ENCODE results near the gene CD86. TPM values are rescaled to one million over a fixed set of nuclear protein-coding genes. Genes with fewer than 3 reads are reported as not detected.

CD86 gene
- total RNA-seq, 3 donors from 2014 or later: 3.7 to 5.8 (median 5.1) TPM

DNA sequence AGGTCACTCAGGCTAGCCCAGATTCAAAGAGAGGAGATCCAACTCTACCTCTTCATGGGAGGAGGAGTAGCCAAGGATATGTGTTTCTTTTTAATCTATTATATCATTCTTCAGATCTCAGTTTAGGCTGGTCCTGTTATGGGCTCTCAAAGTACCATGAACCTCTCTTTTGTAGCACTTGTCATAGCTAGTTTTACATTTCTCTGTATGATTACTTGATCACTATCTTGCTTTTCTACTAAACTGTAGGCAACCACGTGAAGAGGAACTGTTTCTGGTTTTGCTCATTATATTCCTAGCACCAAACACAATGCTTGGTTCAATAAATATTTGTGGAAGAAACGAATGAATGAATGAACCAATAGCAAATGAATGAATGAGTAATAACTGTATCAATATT lies 29.6 kb downstream of the CD86 start:
- no peak for TF ChIP-seq CTCF (IDR thresholded peaks at IDR 0.05)
- intact Hi-C loops (cut with DNase I, micrococcal nuclease): no loop called here
- DNase-seq (no peak), ATAC-seq (no peak)
- Histone ChIP-seq H3K9me3 (no peaks in the 10 kb centered on the region), H3K4me3 (no peak overlapping the region), H3K36me3 (ENCODE audit: low read depth) (no peaks in the 10 kb centered on the region), H3K4me1 (ENCODE audit: low read depth) (no peaks in the 10 kb centered on the region)

- no peak for ATAC-seq
- no peak overlapping the region for H3K4me3 ChIP-seq
- intact Hi-C loops (cut with DNase I, micrococcal nuclease): no loop called here
- H3K4me1 ChIP-seq (ENCODE audit: low read depth): no peaks in the 10 kb centered on the region
- H3K9me3 ChIP-seq: no peaks in the 10 kb centered on the region
- DNase-seq: no peak
- TF ChIP-seq CTCF (IDR thresholded peaks at IDR 0.05): no peak
- no peaks in the 10 kb centered on the region for H3K36me3 ChIP-seq (ENCODE audit: low read depth)
Measured at GRCh38 chr3:122085673-122086072, 30.5 kb downstream of the CD86 start.

DNA sequence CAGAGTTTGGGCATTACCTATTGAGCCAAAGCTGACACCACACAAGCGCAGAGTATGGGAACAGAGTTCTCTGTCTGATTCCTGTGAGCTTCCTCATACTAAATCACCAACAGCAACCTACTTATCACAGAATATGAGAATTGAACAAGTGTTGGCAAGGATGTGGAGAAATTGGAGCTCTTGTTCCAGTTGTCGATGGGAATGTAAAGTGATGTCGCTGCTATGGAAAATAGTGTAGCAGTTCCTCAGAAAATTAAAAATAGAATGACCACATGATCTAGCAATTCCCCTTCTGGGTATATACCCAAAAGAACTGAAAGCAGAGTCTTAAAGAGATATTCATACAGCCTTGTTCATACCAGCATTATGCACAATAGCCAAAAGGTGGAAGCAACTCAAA lies 33.4 kb downstream of the CD86 start:
- Histone ChIP-seq H3K4me3 (no peak overlapping the region), H3K4me1 (ENCODE audit: low read depth) (no peaks in the 10 kb centered on the region), H3K36me3 (ENCODE audit: low read depth) (no peaks in the 10 kb centered on the region), H3K9me3 (no peaks in the 10 kb centered on the region)
- no peak for ATAC-seq
- TF ChIP-seq CTCF (IDR thresholded peaks at IDR 0.05): no peak
- intact Hi-C loops (cut with DNase I, micrococcal nuclease): no loop called here
- no peak for DNase-seq

GRCh38 chr3:122091602-122092295 lies 36.6 kb downstream of the CD86 start:
- no peak overlapping the region for H3K4me3 ChIP-seq
- TF ChIP-seq CTCF (IDR thresholded peaks at IDR 0.05): no peak
- ATAC-seq (peak; percentile 46), DNase-seq (no peak)
- no peaks in the 10 kb centered on the region for H3K4me1 ChIP-seq (ENCODE audit: low read depth)
- no peaks in the 10 kb centered on the region for H3K9me3 ChIP-seq
- H3K36me3 ChIP-seq (ENCODE audit: low read depth): no peaks in the 10 kb centered on the region
- intact Hi-C loops (cut with DNase I, micrococcal nuclease): no loop called here

DNA sequence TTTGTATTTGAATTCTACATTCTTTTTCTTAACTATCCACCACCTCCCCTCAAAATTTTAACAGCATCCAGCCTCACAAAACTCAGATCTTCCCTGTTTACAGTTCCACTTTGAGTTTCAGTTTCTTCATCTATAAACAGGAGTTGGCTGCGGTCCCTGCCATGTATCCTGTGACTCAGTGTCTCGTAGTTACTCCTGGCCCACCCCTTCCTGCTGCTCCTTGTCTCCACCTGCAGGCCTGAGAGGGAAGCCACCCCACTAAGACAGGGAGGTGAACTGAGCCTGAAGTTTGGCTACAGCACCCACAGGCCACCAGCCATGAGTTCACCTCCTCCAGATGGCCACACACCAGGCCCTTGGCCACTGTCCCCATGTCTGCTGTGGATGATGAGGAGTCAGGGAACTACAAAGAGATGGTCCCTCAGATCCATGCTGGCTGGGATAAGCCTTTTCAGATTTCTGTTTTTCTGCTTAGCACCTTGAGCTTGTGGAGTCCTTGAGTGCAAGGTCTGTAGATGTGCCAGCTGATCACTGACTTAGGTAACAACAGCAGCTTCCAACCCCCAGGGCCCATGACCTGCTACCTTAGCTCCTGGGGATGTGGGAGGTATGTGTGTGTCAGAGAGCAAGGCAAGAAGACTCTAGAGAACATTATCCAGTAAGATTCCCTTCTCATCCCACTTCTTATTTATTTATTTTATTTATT lies 37.5 kb downstream of the CD86 start:
- Histone ChIP-seq H3K4me1 (ENCODE audit: low read depth) (no peaks in the 10 kb centered on the region), H3K36me3 (ENCODE audit: low read depth) (no peaks in the 10 kb centered on the region), H3K4me3 (no peak overlapping the region), H3K9me3 (no peaks in the 10 kb centered on the region)
- intact Hi-C loops (cut with DNase I, micrococcal nuclease): no loop called here
- no peak for TF ChIP-seq CTCF (IDR thresholded peaks at IDR 0.05)
- peak; percentile 74 for ATAC-seq
- peak in 2 of 3 donors; percentile 42 to 43 for DNase-seq
